ENCODE data around the gene SIAE.

The SIAE gene

GRCh38 chr11:124669193-124669592, 4.3 kb downstream of the SIAE start:
- TF ChIP-seq CTCF (IDR thresholded peaks at IDR 0.05; ENCODE audit: low read depth, low read length): peak; percentile 74
- DNase-seq (ENCODE audit: extremely low read depth, low read depth): peak; percentile 12

DNA sequence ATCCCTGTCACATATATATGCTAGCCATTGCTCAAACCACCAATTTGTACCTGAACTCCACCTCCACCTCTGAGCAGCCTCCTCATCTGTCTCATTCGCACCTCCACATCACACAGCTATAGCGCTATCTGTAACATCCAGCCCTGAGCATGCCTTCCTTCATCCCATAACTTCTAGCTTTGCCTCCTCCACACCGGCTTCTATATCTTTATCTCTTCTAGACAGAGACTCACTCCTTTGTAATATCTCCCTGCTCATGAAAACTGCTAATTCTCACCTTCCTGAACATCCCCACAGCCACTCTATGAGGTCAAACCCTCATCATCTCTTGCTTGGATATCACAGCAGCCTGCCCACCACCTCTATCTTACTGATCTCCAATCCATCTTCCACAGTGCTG, 5.9 kb downstream of the SIAE start:
- DNase-seq (ENCODE audit: extremely low read depth, low read depth): no peak
- TF ChIP-seq CTCF (IDR thresholded peaks at IDR 0.05; ENCODE audit: low read depth, low read length): no peak

DNA sequence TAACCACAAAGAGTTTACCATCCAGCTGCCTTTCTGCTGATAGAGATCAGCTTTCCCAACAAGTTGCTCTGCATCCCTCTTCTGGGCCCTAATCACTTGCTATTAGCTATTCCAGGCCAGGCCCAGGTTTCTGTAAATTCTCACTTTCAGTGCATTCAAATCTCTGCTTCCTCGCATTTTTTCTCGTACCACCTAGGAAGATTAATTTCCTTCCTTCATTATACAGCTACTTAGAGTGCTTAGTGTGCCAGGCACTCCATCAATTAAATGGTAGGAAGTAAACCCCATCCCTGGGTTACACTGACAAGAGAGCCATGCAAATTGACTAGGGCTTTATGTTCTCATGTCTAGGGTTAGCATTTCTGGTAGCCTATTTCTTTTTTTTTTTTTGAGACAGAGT, 9.7 kb downstream of the SIAE start:
- no peak for TF ChIP-seq CTCF (IDR thresholded peaks at IDR 0.05; ENCODE audit: low read depth, low read length)
- DNase-seq (ENCODE audit: extremely low read depth, low read depth): no peak

DNA sequence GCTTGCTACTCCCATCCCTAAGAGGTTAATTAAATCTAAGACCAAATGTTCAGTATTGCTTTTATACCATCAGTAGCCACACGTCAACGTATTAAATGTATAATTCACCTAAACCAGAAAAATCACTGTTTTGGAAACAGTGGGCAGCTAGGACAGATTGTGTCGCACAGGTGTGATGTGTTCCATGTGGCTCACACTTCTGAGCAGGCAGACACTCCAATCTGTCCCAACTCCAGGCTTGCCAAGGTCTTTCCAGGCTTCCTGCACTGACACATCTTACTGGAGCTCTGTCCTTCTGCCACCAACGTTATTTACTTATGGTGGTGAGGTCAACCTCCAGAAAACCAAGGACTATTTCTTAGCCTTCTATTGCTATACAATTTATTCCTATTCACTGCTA, 11.4 kb downstream of the SIAE start:
- no peak for TF ChIP-seq CTCF (IDR thresholded peaks at IDR 0.05; ENCODE audit: low read depth, low read length)
- no peak for DNase-seq (ENCODE audit: extremely low read depth, low read depth)

DNA sequence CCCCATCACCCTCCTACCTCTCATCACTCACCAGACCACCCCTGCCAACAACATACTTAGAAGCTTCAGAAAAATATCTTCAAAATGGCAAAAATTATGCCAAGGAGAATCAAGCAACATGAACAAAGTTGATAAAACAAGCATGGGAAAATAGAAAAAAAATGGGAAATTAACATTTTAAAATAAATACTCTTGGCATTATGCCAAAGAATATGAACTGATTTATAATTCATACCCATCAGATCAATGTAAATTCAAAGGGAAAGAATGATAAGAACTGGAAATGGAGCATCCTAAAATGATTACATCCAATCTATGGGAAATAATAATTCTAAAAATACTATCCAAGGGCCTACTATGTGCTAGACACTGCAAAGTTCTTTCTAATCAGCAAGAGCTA, 12.0 kb downstream of the SIAE start:
- no peak for DNase-seq (ENCODE audit: extremely low read depth, low read depth)
- no peak for TF ChIP-seq CTCF (IDR thresholded peaks at IDR 0.05; ENCODE audit: low read depth, low read length)

- no peak for TF ChIP-seq CTCF (IDR thresholded peaks at IDR 0.05; ENCODE audit: low read depth, low read length)
- DNase-seq (ENCODE audit: extremely low read depth, low read depth): no peak
These were observed 14.6 kb downstream of the SIAE start for GRCh38 chr11:124658986-124659385.

- no peak for DNase-seq (ENCODE audit: extremely low read depth, low read depth)
- TF ChIP-seq CTCF (IDR thresholded peaks at IDR 0.05; ENCODE audit: low read depth, low read length): no peak
These were observed 15.0 kb downstream of the SIAE start for GRCh38 chr11:124658501-124658900.
